Fibroblast of skin of scalp (primary cell): ENCODE data around the gene FCHSD2.
A peak's percentile ranks its signal among the peaks of the same experiment; 100 is the strongest.
"Not testable (repeated sequence)": the region's sequence is repeated elsewhere in the genome, so short reads cannot be mapped to it uniquely, and the experiment has no call there.

Experiments
- DNase-seq: peaks from one replicate; pipeline ENCODE4 v3.0.0-alpha.2; 2013

Gene FCHSD2

DNA sequence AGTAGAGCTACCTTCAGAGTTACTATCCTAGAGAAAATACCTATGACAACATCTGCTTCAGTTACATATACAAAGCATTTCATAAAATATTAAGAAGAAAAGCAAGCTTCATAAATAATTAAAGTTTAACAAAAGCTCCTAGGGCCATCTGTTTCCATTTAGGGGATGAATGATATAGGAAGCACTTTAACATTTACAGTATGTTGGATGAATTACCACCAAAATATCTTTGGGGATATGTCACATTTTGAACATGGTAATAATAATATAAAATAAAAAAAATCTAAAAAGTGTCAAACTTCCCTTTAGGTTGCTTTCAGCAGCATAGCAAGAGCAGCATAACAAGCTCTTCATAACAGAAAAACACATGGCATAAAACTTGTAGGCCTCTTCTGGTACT is 223.3 kb downstream of the FCHSD2 start:
- peak; percentile 75 for DNase-seq

DNA sequence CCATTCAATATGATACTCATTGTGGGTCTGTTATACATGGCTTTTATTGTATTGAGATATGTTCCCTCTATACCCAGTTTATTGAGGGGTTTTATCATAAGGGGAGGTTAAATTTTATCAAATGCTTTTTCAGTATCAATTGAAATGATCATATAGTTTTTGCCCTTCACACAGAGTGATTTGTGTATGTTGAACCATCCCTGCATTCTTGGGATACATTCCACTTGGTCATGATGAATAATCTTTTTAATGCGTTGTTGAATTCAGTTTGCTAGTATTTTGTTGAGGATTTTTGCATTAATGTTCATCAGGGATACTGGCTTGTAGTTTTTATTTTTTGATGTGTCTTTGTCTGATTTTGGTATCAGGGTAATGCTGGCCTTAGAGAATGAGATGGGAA is 229.9 kb downstream of the FCHSD2 start:
- DNase-seq, result no peak

DNA sequence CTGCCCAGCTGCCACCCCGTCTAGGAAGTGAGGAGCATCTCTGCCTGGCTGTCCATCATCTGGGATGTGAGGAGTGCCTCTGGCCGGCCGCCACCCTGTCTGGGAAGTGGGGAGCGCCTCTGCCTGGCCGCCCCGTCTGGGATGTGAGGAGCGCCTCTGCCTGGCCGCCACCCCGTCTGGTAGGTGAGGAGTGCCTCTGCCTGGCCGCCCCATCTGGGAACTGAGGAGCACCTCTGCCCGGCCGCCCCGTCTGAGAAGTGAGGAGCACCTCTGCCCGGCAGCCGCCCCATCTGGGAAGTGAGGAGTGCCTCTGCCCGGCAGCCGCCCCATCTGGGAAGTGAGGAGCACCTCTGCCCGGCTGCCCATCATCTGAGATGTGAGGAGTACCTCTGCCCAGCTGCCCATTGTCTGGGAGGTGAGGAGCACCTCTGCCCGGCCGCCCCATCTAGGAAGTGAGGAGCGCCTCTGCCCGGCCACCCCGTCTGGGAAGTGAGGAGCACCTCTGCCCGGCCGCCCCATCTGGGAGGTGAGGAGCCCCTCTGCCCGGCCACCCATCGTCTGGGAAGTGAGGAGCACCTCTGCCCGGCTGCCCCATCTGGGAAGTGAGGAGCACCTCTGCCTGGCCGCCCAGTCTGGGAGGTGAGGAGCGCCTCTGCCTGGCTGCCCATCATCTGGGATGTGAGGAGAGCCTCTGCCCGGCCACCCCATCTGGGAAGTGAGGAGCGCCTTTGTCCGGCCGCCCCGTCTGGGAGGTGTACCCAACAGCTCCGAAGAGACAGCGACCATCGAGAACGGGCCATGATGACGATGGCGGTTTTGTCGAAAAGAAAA is 232.3 kb downstream of the FCHSD2 start:
- DNase-seq, result not testable (repeated sequence)

DNA sequence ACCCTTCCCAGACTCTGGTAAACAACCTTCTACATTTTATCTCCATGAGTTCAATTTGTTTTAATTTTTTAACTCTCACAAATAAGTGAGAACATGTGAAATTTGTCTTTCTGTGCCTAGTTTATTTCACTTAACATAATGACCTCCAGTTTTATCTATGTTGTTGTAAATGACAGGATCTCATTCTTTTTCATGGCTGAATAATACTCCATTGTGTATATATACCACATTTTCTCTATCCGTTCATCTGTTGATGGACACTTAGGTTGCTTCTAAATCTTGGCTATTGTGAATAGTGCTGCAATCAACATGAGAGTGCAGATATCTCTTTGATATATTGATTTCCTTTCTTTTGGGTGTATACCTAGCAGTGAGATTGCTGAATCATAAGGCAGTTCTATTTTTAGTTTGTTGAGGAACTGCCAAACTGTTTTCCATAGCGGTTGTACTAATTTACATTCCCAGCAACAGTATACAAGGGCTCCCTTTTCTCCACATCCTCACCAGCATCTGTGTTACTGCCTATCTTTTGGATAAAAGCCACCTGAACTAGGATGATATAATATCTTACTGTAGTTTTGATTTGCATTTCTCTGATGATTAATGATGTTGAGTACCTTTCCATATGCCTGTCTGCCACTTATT is 234.0 kb downstream of the FCHSD2 start:
- no peak for DNase-seq

DNA sequence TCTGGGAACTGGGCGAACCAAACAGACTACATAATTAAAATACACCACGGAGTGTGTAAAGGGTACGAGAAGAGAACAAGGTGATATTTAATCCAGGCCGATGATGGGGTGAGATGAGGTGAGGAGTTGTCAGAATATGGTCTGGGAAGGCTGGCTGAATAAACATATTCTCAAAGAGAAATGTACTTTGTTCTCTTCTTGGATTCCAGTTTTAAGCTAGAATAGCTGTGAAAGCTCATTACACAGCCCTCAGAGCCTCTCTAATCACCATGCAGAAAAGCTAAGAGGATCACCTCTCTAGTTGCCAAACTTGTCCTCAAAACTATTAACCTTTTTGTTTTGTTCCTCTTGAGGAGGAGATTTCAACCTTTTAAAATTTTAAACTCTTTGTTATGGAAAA is 238.1 kb downstream of the FCHSD2 start:
- DNase-seq, result no peak

DNA sequence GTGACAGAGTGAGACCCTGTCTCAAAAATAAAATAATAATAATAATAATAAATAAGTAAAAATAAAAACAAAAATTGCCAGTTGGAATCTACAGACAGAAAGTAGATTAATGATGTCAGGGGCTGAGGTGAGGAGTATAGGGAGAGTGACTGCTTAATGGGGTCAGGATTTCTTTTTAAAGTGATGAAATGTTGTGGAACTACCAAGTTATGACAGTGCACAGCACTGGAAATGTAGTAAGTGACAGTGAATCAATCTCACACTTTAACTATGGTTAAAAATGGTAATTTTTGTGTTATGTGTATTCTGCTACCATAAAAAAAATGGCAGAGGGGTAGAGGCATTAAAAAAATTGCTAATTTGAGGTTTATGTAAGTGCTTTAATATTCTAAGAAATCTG is 240.7 kb downstream of the FCHSD2 start:
- DNase-seq, result no peak

DNA sequence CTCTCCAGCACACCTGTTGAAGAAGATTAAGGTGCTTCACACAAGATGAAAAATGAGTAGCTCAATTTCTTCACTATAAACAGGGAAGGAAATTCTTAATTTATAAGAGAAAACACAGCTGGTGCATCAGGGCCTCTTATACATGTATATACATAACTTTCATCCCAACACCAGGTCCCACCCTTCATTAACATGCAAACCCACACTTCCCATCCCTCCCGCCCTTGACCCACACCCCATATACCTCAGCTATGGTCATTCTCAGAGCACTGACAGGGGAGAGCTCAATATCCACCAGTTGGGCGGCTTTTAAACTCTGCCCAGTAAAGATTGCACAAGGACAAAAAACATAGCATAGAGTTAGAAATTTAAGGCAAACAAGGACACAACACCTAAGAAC is 242.1 kb downstream of the FCHSD2 start:
- no peak for DNase-seq

DNA sequence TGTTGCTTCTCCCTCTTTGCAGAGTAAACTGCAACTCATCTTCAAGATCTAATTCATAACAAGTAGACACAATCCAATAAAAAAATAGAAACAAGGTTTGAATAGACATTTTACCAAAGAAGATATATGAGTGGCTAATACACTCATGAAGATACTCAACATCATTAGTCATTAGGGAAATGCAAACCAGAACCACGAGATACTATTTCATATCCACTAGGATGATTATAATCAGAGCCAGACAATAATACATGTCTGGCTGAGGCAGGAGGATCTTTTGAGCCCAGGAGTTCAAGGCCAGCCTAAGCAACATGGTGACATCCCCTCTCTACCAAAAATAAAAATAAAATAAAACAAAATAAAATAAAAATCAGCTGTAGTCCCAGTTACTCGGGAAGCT is 242.9 kb downstream of the FCHSD2 start:
- DNase-seq, result peak; percentile 9

DNA sequence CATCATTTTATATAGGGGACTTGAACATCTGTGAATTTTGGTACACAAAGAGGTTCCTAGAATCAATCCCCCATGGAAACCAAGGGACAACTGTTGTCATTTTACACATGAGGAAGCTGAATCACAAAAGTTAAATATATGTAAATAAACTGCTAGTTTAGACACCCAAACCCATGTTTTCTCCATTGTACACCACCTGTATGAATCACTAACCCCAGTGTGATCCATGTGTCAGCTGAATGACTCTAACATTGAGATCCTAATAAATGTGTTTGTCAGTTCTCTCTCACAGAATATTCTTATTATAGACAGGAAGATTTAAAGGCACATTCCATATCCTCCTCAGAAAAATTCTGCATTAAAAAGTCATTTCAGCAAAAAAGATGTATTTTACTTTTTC is 244.6 kb downstream of the FCHSD2 start:
- DNase-seq, result no peak

DNA sequence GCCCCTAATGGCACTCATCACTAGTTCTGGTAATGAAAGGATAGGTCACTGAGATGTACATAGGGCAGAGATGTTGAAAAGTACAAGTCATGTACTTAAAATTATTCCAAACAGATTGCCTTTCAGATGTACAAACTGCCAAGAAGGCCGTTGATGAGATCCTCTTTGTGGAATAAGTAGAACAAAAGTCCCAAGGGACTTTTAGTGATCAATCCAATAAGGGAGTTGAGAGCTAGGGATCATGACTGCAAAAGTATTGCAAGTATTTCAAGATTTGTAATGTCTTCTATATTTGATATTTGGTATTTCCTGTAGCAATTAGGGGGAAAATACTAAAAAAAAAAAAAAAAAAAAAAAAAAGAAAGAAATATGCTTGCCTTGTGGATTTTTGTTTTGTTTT is 245.7 kb downstream of the FCHSD2 start:
- peak; percentile 76 for DNase-seq

DNA sequence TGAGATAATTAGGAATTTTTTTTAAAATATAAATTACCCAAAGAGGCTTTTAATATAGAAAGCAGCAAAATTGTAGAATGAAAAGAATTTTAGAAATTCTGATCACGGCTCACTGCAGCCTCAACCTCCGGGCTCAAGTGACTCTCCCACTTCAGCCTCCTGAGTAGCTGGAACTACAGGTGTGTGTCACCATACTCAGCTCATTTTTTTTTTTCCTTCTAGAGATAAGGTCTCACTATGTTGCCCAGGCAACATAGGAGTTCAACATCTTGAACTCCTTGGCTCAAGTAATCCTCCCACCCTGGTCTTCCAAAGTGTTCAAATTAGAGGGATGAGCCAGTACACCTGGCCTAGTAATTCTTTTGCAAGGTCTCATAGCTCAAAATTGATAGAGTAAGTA is 251.2 kb downstream of the FCHSD2 start:
- DNase-seq, result no peak

DNA sequence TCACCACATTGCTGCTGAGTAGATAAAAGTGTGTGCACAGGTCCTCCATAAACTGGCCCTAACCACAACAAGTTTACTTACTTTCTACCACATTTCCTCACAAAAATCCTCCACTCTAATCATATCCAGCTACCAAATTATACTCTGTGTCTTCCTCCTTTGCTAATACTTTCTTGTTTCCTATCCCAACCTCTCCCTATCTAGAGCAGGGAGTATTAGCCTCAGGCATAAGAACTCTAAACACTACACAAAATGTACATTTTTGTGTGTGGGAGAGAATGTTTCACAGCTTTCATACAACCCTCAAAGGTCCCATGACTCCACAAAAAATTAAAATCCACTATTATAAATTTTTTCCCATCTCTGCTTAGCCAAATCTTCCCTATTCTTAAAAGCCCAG is 255.5 kb downstream of the FCHSD2 start:
- DNase-seq, result no peak

DNA sequence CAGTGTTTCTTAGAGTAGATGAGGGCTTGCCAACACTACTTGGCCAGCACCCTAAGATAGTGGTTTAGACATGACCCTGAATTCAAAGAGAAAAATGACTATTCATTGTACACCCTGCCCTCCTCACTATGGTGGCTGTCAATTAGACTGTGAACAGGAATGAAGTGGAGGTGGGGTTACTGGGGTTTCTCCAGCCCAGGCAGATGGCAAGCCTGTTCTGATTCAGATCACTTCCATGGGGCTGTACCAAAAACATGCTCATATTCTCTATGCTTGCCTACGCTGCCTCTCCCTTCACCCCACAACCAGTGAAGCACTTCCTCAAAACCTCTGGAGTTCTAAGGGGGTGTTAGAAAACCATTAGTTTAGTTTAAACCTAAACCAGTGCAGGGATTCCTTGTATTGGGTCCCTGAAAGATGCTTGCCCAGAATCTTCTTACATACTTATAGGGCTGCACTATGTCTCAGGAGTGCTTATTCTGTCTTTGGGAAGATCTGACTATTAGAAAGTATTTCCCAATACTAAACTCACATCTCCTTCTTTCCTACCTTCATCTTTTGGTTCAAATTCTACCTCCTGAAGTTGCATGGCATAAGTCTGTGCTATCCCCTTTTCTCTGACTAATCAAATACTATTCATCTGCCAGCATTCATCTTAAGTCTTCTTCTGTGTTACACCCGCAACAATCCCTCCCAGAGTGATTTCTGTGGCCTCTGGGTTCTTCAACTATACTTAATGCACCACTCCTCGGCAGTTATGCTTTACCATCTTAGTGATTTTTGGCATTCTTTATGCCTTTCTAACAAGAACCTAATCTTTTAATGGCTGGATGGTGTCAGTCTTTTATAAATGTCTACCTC is 256.1 kb downstream of the FCHSD2 start:
- DNase-seq, result no peak

DNA sequence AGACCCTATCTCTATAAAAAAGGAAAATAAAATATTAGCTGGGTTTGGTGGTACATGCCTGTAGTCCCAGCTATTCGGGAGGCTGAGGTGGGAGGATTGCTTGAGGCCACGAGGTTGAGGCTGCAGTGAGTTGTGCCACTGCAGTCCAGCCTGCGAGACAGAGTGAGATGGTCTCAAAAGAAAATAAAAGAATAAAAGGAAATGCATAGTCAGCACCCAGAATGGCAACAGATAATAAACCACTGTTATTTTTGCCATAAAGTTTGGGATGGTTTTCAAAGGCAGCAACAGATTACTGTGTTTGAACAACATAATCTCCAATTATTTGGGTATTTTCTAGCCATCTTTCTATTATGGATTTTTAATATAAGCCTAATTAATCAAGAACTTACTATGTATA is 266.0 kb downstream of the FCHSD2 start:
- no peak for DNase-seq

DNA sequence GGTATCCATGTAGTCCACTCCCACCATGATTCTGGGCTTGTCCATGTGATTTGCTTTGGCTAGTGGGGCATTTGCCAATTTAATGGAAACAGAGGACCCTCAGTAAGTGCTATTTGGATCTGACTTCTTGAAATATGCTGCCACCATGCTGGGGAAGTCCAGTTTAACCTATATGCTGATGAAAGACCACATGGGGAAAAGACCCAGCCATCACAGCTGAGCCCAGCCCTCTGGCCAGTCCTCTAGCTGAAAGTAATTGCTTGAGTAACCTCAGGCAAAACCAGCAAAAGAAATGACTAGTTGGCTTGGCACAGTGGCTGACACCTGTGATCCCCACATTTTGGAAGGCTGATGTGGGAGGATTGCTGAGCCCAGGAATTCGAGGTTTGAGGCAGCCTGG is 266.4 kb downstream of the FCHSD2 start:
- no peak for DNase-seq

DNA sequence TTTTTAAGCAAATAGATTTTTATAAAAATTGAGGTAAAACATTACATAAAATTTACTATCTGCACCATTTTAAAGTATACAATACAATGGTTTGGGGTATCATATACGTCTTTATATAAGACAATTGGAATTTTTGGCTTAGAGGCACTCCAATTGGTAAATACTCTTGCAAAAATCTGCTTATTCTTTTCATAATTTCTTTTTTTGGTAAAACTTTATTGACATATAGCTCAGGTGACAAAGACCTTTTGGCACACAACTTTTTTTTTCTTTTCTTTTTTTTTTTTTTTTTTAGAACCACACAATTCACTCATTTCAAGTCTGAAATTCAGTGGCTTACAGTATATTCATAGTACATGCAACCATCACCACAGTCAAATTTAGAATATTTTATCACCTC is 270.1 kb downstream of the FCHSD2 start:
- no peak for DNase-seq

DNA sequence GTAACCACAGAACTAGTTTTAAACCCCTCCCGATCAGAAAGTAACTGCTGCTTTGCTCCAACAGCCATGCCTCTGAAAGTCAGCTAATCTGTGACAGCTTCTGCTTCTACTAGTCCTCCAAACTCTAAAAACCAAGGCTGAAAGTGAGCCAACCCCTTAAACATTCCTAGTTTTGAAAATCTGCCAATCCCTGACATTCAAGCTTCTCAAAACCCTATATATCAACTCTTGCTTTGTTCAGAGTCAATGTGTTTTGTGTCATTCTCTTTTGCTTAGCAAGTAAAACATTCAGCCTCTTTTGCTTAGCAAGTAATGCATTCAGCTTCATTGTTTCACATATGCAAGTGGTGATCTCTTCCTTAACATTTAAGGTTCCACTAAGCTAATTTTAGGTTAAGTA is 271.0 kb downstream of the FCHSD2 start:
- DNase-seq, result peak; percentile 68

DNA sequence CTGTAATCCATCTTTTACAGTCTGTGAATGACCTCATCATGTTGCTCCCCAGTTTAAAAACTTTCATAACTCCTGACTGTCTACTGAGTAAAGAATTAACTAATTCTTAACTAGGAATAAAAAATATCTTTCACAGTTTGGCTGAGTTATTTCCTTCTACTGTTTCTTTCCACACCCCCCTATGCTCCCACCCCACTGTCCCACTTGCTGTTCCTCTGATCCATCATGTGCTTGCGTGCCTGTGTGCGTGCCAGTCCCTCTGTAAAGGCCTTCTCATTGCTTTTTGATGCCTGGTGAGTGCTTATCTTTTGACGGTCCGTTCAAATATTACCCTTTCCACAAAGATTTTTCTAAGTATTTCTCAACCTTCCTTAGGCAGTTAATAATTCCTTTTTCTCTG is 272.3 kb downstream of the FCHSD2 start:
- no peak for DNase-seq

DNA sequence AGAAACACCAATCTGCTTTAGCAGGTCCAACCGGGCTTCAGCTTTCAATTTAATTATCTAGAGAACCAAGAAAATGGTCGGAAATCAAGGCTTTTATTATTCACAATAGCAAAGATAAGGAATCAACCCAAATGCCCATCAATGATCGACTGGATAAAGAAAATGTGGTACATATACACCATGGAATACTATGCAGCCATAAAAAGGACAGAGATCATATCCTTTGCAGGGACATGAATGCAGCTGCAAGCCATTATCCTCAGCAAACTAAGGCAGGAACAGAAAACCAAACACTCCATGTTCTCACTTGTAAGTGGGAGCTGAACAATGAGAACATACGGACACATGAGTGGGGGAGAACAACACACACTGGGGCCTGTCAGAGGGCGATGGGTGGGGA is 274.1 kb downstream of the FCHSD2 start:
- DNase-seq, result no peak

DNA sequence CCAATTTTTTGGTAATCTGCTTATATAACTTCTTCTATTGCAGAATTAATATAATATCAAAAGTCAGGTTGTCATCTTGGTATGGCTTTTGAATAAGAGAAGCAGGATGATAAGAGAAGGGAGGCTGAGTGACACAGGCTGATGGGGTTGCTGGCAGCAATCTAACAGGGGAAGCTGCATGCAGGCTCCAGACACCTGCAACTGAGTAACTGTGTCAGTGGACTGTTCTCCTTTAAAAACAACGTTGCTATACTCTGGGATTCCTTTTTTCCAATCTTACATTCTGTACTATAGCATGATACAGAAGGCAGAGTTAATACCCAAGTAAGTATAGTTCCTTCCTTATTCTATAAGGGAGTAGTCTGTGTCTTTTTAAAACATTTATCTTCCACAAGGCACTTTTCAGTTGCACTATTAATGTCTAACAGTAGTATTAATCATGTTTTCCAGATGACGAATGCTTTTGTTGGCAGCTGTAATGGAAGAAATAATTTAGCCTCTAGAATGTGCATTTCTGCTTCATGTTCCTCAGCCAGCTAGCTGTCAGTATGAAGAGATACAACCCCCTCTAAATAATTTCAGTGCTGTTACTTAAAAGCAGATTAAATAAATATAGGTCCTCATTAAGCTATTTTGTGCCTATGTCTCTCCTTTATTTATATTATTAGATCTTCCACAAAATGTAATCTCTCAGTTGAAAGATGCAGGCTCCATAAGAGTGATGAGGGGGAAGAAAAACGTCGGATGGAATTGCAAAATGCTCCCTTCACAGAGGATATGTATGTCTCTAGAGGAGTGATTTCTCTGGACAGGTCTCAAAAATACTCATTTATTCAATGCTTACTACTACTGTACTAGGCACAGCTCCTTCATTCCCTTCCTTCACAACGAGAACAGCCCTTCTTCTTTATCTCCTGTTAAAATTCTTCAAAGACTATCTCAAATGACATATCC is 277.1 kb downstream of the FCHSD2 start:
- peak; percentile 87 for DNase-seq

DNA sequence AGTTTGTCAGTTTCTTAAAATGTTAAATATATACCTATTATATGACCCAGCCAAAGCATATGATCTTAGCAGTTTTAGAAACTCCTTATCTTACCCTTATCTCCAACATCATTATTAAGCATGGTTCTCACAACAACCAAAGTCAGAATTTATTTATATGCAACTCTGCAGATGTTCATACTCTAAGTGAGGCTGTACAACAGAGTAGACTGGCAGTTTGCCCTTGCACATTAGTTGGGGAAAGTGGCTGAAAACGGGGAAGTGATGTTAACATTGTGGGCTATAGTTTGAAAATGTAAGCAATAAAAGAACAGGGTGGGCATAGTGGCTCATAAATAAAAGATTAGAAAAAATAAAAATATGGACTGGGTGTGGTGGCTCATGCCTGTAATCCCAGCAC is 278.2 kb downstream of the FCHSD2 start:
- DNase-seq, result no peak

DNA sequence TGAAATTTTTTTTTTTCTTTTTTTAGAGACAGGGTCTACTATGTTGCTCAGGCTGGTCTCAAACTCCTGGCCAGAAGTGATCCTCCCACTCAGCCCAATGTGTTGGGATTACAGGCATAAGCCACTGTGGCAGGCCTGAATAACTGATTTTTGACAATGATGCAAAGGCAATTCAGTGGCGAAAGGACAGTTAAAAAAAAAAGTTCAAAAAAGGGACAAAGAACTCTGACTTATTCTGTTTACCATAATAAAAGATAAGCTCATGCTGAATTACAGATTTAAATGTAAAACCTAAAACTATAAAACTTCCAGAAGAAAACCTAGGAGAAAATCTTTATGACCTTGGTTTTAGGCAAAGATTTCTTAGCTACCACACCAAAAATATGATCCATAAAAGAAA is 279.0 kb downstream of the FCHSD2 start:
- DNase-seq, result no peak
